ENCODE data around the gene NDST1.

The NDST1 gene

DNA sequence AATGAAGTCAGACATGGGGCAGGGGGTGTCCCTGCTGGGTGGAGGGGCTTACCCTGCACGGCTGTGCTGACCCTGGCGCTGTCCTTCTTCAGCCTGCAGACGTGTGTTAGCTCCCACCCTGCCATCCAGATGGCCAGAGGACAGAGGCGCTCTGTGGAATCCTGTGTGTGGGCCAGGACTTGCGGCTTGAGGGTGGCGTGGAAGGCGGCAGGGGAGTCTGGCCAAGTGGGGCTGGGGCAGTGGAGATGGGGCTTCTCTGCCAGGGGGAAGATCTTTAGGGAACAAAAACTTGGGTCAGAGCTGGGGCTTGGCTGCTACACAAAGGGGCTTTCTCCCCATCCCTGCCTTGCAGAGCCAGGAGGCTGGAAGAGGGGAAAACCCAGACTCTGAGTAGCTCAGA, 86.1 kb downstream of the NDST1 start:
- H3K27ac ChIP-seq = no peak overlapping the region
- TF ChIP-seq, protein P1, sequence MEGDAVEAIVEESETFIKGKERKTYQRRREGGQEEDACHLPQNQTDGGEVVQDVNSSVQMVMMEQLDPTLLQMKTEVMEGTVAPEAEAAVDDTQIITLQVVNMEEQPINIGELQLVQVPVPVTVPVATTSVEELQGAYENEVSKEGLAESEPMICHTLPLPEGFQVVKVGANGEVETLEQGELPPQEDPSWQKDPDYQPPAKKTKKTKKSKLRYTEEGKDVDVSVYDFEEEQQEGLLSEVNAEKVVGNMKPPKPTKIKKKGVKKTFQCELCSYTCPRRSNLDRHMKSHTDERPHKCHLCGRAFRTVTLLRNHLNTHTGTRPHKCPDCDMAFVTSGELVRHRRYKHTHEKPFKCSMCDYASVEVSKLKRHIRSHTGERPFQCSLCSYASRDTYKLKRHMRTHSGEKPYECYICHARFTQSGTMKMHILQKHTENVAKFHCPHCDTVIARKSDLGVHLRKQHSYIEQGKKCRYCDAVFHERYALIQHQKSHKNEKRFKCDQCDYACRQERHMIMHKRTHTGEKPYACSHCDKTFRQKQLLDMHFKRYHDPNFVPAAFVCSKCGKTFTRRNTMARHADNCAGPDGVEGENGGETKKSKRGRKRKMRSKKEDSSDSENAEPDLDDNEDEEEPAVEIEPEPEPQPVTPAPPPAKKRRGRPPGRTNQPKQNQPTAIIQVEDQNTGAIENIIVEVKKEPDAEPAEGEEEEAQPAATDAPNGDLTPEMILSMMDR (conservative IDR thresholded peaks at IDR 0.05) = no peak

GRCh38 chr5:150595466-150596031, 87.6 kb downstream of the NDST1 start:
- no peak overlapping the region for H3K27ac ChIP-seq
- TF ChIP-seq, protein P1 (conservative IDR thresholded peaks at IDR 0.05) = no peak

- TF ChIP-seq, protein P1 (conservative IDR thresholded peaks at IDR 0.05) = no peak
- H3K27ac ChIP-seq = no peak overlapping the region
Observed at GRCh38 chr5:150596313-150596712, 88.4 kb downstream of the NDST1 start.

DNA sequence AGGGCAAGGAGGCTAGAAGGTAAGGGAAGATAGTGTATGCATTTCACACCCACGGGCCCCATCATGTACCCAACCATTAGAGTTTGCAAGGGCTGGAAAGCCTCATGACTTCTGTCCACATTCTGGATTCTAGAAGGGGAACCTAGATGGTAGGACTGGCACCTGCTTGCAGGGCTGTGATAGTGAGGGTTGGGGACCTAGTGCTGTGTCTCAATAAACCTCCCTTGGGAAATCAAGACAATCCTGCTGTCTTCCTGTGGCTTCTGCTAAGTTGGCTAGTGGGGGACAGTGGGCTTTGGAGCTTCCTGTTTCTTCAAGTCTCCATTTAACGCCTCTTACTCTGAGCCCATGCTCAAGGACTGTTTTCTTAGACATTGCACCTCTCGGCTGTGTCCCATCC, 88.9 kb downstream of the NDST1 start:
- H3K27ac ChIP-seq = no peak overlapping the region
- TF ChIP-seq, protein P1 (conservative IDR thresholded peaks at IDR 0.05) = no peak

DNA sequence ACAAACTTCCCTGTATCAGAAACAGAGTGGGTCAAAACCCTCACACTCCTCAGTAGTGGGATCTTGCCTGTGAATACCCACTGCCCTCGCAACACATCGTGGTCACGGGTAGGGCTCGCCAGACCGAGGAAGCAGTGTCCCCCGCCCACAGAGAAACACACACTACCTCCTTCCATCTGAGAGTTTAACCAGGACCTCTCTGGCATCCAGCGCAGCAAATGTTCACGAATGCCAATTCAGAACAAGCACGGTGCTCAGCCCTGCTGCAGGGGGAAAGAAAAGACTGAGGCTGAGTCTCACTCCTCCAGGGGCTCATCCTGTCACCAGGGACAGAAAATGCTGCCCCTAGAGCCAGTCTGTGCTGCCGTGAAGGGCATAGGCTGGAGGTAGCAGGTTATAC, 90.1 kb downstream of the NDST1 start:
- TF ChIP-seq, protein P1 (conservative IDR thresholded peaks at IDR 0.05) = no peak
- H3K27ac ChIP-seq = no peak overlapping the region

DNA sequence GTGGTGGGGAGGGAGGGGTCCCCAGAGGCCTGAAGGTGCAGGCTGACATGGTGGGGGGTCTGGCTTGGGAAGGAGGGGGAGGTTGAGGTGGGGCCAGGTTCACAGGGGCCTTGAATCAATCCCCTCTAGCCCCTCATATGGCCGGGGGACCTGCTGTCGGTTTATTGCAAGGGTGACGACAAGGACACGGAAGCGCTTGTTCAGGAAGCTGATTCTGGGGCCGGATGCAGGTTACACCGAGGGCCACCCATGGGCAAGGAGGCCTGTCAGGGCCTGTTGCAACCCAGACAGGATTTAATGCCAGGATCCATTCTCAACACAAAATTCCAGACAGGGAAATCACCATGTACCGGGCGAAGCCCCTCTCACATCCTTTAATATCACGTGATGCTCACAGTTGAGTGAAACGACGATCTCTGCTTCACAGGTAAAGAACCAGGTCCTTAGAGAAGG, 90.9 kb downstream of the NDST1 start:
- TF ChIP-seq, protein P1 (conservative IDR thresholded peaks at IDR 0.05) = no peak
- H3K27ac ChIP-seq = no peak overlapping the region

GRCh38 chr5:150599281-150599680, 91.3 kb downstream of the NDST1 start:
- H3K27ac ChIP-seq = no peak overlapping the region
- TF ChIP-seq, protein P1 (conservative IDR thresholded peaks at IDR 0.05) = no peak

Data from VCaP (cell line).